Large intestine (tissue), 3 donors: ENCODE measurements around the gene DCTN1. TPM values are rescaled to one million over a fixed set of nuclear protein-coding genes. Genes with fewer than 3 reads are reported as not detected.
"Not testable (repeated sequence)": the region's sequence is repeated elsewhere in the genome, so short reads cannot be mapped to it uniquely, and the experiment has no call there.

Experiments used
- DNase-seq, 2 donors: peaks; one replicate each; pipeline versions ENCODE4 v3.0.0 to v3.0.0-alpha.2; 2013
- H3K27ac ChIP-seq: one replicate; pipeline ENCODE4 v1.5.1; 2013; ENCODE audit warnings: low read length
- H3K27me3 ChIP-seq: 2 replicates; pipeline ENCODE4 v1.6.1; 2013; ENCODE audit warnings: low read length; ENCODE audit not compliant: control insufficient read depth, insufficient read depth
- H3K36me3 ChIP-seq: 2 replicates; pipeline ENCODE4 v1.6.1; 2013; ENCODE audit warnings: low read length; ENCODE audit not compliant: control insufficient read depth, insufficient read depth
- H3K4me1 ChIP-seq: one replicate; pipeline ENCODE4 v1.6.1; 2013; ENCODE audit warnings: low read length; ENCODE audit not compliant: control insufficient read depth, insufficient read depth
- H3K4me3 ChIP-seq: one replicate; pipeline ENCODE4 v1.5.1; 2013; ENCODE audit warnings: low read length
- H3K9me3 ChIP-seq: one replicate; pipeline ENCODE4 v1.6.1; 2013; ENCODE audit warnings: mild to moderate bottlenecking, low read depth, low read length, moderate library complexity; ENCODE audit not compliant: control insufficient read depth
- WGBS: methylation state at CpG from one replicate; pipeline ENCODE4 v1.1.5; 2013; ENCODE audit warnings: low lambda C conversion rate; ENCODE audit not compliant: insufficient coverage; 5-methylcytosine and 5-hydroxymethylcytosine counted together
- polyA plus RNA-seq: library from polyadenylated mRNA; unstranded; fragments of 120-200 nt; gene quantifications from one replicate; pipeline ENCODE4 v1.2.1, GENCODE V29; 2013

DCTN1 gene
- polyA plus RNA-seq, 1 donor, result 90.7 TPM

DNA sequence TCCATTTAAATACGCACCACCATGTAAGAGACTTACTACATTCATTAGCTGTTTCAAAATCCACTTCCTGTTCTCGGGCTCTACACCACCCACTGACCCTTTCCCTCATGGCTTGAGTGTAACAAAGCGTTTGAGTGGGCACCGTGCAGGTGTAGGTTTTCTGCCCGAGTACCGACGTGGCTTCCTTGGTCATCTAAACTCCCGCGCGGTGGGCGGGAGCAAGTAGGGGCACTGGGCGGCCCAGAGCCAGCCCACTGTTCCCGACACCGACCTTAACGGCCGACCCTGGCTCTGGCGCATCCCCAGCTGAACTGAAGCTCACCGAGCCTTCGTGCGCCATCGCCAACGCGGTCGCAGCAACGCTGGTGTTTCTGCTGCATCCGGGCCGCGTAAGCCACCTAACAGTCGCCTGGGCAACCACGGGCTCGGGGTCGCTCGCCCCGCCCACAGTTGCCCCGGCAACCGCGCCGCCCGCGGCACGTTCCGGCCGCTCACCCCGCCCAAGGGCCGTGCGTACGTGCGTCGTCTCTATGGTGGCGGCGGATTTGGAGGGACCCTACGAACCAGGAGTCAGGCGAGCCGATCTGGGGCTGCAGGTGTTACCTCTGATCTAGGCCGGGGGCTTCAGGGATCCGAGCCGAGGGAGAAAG lies 41.2 kb upstream of the DCTN1 start, which contains the start of the genes C2orf81 and WDR54:
TSS of gene C2orf81 (minus strand) at position 399 of the 650 bp plus-strand sequence. CDS start at position 340, 59 bp downstream.
TSS of gene WDR54 (plus strand) at position 510 of the 650 bp plus-strand sequence. CDS start 424 bp downstream, outside the sequence.
- Histone ChIP-seq H3K36me3 (peaks cover 22% of the 10 kb centered on the region), H3K27me3 (peaks cover 5% of the 10 kb centered on the region), H3K4me1 (peaks cover 36% of the 10 kb centered on the region), H3K4me3 (peak within 1 kb of the TSS; percentile 70), H3K27ac (peak within 1 kb of the TSS; percentile 39), H3K9me3 (no peaks in the 10 kb centered on the region)
- WGBS, result 38% methylated on average over 1 of the region's 57 CpGs
- peak; percentile 81 to 83 for DNase-seq

DNA sequence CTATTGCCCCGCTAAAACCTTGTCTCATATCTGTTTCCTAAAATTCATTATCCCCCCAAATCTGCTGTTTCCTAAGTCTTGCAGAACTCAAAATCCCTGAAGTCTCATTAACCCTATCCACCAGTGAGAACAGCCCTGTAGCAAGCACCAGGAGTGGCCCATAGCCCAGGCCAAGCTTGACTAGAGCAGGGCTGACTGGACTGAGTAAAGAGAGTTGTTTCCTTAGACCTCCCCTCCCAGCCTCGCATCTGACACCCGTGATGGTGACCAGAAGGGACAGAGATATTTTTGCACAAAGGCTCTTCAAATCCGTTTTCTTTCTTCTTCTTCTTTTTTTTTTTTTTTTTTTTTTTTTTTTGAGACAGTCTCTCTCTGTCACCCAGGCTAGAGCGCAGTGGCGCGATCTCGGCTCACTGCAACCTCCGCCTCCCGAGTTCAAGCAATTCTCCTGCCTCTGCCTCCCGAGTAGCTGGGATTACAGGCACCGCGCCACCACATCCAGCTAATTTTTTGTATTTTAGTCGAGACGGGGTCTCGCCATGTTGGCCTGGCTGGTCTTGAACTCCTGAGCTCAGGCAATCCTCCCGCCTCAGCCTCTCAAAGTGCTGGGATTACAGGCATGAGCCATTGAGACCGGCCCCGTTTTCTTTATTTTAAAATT lies 40.5 kb upstream of the DCTN1 start:
- peaks cover 10% of the 10 kb centered on the region for H3K27me3 ChIP-seq
- peaks cover 34% of the 10 kb centered on the region for H3K4me1 ChIP-seq
- H3K36me3 ChIP-seq, result peaks cover 14% of the 10 kb centered on the region
- peak overlapping the region; percentile 70 for H3K4me3 ChIP-seq
- 59% methylated on average over 3 of the region's 19 CpGs for WGBS
- H3K27ac ChIP-seq, H3K9me3 ChIP-seq, DNase-seq: not testable (repeated sequence)

DNA sequence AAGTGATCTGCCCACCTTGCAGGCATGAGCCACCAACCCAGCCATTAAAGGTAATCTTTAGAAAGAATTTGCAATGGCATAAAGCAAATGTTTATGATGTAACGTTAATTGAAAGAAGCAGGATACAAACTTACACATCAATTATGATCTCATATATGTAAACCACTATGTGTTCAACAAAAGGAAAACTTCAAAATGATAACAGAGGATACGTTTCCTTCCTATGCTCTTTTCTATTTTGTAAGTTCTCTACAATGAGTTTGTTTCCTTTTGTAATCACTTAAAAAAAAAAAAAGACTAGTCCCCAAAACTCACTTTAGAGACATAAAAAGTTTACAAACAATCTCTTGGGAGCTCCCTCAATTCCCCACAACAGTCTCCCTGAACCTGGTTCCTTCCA lies 39.9 kb upstream of the DCTN1 start:
- Histone ChIP-seq H3K27me3 (peaks cover 16% of the 10 kb centered on the region), H3K36me3 (peaks cover 9% of the 10 kb centered on the region), H3K4me3 (no peak overlapping the region), H3K27ac (no peak overlapping the region), H3K9me3 (no peaks in the 10 kb centered on the region), H3K4me1 (peaks cover 34% of the 10 kb centered on the region)
- no peak for DNase-seq
- 89% methylated on average over 1 of the region's 2 CpGs for WGBS

DNA sequence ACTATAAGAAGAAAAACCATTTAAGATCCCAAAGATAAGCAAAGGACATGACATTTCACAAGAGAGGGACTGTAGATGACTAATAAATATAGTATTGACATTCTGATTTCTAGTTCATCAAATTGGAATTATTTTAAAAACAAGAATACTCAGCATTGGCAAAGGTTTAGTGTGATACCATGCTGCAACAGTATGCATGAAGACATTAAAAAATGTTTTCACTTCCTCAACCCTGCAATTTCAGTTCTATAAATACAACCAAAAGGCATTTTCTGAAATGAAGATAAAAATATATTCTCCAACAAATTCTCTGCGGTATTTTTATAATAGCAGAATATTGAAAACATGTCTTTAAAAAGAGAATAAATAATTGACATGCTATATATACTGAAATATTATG lies 39.2 kb upstream of the DCTN1 start:
- 89% methylated on average over 1 of the region's 1 CpG for WGBS

DNA sequence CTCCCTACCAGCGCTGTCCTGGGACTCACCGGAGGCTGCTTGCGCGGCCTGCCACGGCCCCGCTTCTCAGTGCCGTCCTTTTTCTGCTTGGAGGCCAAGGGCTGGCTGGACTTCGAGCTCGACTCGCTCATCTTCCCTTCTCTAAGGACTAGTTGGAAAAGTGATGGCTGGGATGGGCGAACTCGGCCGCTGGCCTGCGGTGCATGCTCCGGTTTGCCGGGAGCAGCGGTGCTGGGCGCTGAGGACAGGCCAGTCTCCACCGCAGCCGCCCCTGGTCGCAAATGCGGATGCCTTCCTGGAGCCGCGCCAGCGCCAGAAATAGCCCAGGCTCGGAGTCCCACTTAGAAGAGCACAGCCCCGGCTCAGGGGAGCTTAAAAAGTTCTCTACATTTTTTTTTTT lies 38.2 kb upstream of the DCTN1 start:
- Histone ChIP-seq H3K4me3 (no peak overlapping the region), H3K4me1 (peaks cover 33% of the 10 kb centered on the region), H3K27me3 (peaks cover 20% of the 10 kb centered on the region), H3K36me3 (no peaks in the 10 kb centered on the region), H3K9me3 (peaks cover 5% of the 10 kb centered on the region), H3K27ac (no peak overlapping the region)
- WGBS, result no CpG with 5 or more reads among the region's 27 CpGs
- DNase-seq, result no peak

More for the DNA sequence above, 39.2 kb upstream of the DCTN1 start:
- H3K4me3 ChIP-seq, result no peak overlapping the region
- H3K27me3 ChIP-seq, result peaks cover 20% of the 10 kb centered on the region
- H3K36me3 ChIP-seq, result peaks cover 2% of the 10 kb centered on the region
- H3K4me1 ChIP-seq, result peaks cover 33% of the 10 kb centered on the region
- peaks cover 5% of the 10 kb centered on the region for H3K9me3 ChIP-seq
- H3K27ac ChIP-seq, result no peak overlapping the region
- no peak for DNase-seq

DNA sequence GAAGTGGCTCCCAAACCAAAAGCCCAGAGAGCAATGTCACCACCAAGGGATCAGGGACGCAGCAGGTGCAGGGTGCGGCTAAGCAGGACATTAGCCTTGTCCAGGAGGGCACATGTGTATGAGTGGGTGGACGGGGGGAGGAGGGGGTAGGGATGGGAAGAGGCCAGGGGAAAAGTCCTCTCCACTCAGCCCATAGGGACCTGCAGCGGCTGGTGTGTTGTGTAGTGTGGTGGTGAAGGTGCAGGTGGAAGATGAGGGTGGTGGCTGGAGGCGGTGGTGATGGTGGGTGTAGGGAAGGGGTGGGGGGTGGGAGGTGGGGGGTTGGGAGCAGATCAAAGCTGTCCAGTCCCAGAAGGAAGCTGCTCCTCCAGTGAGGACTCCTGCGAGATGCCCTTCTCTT lies 37.7 kb upstream of the DCTN1 start:
- Histone ChIP-seq H3K27ac (no peak overlapping the region), H3K36me3 (no peaks in the 10 kb centered on the region), H3K4me1 (peaks cover 36% of the 10 kb centered on the region), H3K9me3 (peaks cover 5% of the 10 kb centered on the region), H3K27me3 (peaks cover 20% of the 10 kb centered on the region), H3K4me3 (no peak overlapping the region)
- no CpG with 5 or more reads among the region's 6 CpGs for WGBS
- DNase-seq, result no peak

DNA sequence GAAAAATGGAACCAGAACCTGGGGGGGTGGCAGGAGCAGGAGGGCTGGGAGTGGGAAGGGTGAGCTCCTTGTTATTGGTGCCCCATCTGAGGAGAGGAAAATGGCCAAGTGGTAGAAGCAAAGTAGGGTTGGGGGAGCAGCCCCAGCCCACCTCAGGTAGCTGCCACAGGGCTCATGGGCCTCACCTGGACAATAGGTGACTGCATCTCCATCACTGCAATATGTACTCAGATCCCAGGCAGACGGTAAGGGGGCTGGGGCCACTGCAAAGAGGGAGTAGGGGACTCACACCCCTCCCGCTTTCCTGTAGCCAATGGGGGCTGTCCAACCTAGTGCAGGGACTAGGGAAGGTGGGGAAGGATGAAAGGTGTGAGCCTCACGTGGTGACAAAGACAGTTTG lies 37.1 kb upstream of the DCTN1 start:
- WGBS, result no CpG with 5 or more reads among the region's 3 CpGs
- peaks cover 36% of the 10 kb centered on the region for H3K4me1 ChIP-seq

DNA sequence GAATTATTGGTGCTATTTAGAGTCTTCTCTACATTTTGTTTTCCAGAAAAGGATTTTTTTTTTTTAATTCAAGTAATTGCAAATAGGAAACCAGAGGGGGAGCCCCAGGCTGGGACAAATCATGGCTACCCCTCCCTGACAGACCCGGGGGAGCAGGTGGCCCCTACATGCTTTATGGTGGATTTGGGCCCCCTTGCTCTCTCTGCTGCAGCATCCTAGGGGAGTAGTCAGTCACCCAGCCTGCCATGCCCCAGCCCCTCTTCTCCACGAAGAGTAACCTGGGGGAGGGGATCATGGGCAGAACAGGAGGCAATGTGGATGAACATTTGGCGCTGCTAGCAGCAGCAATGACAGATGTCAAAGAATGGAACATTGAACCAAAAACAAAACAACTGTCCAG lies 36.7 kb upstream of the DCTN1 start:
- whole genome bisulfite sequencing, result no CpG with 5 or more reads among the region's 3 CpGs
- Histone ChIP-seq H3K27me3 (peaks cover 20% of the 10 kb centered on the region), H3K36me3 (no peaks in the 10 kb centered on the region), H3K9me3 (peaks cover 5% of the 10 kb centered on the region), H3K4me3 (no peak overlapping the region), H3K27ac (no peak overlapping the region), H3K4me1 (peaks cover 36% of the 10 kb centered on the region)
- no peak for DNase-seq

More for the DNA sequence above, 37.1 kb upstream of the DCTN1 start:
- Histone ChIP-seq H3K27ac (no peak overlapping the region), H3K4me3 (no peak overlapping the region), H3K9me3 (peaks cover 5% of the 10 kb centered on the region), H3K27me3 (peaks cover 20% of the 10 kb centered on the region), H3K36me3 (no peaks in the 10 kb centered on the region)
- no peak for DNase-seq

DNA sequence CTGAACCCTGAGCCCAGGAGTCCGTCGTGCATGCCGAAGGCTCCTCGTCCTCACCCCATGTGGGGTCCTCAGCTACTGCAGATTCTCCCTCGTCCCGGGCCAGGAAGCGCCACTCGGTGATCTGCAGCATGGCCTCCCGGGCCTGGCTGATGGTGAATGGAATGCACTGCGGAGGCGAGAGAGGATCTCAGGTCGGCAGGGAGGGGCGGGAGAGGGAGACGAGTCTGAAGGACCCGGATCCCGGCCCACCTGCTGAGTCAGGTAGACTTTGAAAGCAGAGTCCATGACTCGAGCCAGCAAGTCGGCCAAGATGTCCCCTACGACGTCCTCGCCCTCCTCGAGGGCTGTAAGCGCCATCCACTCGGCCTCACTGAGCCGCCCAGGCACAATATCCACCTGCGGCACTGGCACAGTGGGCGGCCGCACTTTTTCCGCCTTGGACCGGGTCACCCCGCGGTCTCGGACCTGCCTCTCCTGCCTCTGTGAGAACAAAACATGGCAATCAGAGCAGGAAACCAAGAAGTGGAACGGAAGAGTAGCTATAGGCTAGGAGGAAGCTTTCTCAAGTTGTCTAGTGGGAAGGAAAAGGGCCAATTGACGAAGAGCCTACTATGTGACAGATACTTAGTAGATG lies 35.8 kb upstream of the DCTN1 start:
- Histone ChIP-seq H3K27me3 (peaks cover 20% of the 10 kb centered on the region), H3K4me1 (peaks cover 32% of the 10 kb centered on the region), H3K9me3 (peaks cover 5% of the 10 kb centered on the region), H3K36me3 (no peaks in the 10 kb centered on the region), H3K27ac (no peak overlapping the region), H3K4me3 (peak overlapping the region; percentile 54)
- DNase-seq, result no peak
- no CpG with 5 or more reads among the region's 35 CpGs for WGBS

DNA sequence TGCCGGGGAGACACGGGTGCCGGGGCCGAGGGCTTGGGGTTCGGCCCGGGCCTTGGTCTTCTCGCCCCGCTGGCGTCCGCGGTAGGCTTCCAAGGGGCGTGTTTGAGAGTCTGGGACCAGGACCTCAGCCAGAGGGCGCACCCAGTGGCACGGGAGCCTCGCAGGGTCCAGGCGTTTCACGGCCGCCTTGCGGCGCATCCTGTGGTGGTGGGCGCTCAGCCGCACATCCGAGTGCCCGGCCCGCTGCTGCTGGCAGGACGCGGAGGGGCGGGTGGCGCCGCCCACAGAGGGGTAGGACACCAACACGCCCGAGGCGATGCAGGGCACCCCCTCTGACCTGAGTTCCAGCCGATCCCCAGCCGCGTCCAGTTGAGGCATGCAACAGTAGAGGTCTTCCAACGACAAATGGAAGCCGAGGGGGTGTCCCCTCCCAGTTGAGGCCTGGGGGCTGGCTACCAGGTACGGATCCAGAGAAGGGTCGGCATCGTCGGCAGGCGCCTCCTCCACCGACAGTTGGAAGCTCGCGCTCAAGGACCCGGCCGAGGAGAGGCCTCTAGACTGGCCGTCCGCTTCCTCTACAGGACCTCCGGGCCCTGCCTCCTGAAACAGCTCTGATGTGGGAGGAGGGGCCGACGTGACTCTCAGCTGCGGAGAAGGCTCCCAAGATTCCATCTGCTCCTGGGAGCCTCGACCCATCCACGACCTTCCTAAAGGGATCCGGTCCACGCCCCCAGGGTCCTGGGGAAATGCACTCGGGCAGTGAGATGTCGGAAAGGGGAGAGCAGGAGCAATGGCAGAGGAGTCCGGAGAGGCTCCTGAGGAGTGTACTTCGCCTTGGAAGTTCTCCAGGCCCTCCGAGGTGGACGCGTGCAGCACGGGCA lies 35.0 kb upstream of the DCTN1 start:
- Histone ChIP-seq H3K9me3 (peaks cover 5% of the 10 kb centered on the region), H3K4me3 (peak overlapping the region; percentile 54), H3K27me3 (peaks cover 18% of the 10 kb centered on the region), H3K27ac (peak overlapping the region; percentile 38), H3K36me3 (no peaks in the 10 kb centered on the region), H3K4me1 (peaks cover 27% of the 10 kb centered on the region)
- peak; percentile 35 to 61 for DNase-seq
- no CpG with 5 or more reads among the region's 66 CpGs for WGBS
